ENCODE data around the gene ZP1.
A peak's percentile ranks its signal among the peaks of the same experiment; 100 is the strongest.

The ZP1 gene

DNA sequence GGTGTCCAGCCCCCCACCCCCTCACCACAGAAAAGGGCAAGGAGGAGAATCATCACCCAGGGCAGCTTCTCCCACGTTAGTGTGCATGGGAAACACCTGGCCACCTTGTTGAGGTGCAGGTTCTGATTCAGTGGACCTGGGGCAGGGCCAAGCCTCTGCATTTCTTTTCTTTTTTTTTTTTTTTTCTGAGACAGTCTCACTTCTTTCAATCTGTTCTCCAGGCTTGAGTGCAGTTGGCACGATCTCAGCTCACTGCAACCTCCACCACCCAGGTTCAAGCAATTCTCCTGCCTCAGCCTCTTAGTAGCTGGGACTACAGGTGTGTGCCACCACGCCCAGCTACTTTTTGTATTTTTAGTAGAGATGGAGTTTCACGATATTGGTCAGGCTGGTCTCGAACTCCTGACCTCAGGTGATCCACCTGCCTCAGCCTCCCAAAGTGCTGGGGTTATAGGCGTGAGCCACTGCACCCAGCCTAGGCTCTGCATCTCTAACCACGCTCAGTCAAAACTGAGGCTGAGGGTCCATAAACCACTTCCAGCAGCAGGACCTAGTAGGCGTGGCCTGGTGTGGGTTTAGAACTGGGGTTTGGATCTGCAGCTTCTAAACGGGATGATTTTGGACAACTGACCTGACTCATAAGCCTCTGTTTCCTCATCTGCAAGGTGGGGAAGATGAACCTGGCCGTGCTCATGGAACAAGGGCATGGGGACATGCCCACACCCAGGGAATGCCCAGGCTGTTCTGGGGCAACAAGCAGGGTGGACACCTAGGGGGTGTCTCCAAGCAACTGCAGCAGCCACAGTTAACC lies 734 bp downstream of the ZP1 start:
- TF ChIP-seq, protein P1, sequence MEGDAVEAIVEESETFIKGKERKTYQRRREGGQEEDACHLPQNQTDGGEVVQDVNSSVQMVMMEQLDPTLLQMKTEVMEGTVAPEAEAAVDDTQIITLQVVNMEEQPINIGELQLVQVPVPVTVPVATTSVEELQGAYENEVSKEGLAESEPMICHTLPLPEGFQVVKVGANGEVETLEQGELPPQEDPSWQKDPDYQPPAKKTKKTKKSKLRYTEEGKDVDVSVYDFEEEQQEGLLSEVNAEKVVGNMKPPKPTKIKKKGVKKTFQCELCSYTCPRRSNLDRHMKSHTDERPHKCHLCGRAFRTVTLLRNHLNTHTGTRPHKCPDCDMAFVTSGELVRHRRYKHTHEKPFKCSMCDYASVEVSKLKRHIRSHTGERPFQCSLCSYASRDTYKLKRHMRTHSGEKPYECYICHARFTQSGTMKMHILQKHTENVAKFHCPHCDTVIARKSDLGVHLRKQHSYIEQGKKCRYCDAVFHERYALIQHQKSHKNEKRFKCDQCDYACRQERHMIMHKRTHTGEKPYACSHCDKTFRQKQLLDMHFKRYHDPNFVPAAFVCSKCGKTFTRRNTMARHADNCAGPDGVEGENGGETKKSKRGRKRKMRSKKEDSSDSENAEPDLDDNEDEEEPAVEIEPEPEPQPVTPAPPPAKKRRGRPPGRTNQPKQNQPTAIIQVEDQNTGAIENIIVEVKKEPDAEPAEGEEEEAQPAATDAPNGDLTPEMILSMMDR (conservative IDR thresholded peaks at IDR 0.05): no peak

DNA sequence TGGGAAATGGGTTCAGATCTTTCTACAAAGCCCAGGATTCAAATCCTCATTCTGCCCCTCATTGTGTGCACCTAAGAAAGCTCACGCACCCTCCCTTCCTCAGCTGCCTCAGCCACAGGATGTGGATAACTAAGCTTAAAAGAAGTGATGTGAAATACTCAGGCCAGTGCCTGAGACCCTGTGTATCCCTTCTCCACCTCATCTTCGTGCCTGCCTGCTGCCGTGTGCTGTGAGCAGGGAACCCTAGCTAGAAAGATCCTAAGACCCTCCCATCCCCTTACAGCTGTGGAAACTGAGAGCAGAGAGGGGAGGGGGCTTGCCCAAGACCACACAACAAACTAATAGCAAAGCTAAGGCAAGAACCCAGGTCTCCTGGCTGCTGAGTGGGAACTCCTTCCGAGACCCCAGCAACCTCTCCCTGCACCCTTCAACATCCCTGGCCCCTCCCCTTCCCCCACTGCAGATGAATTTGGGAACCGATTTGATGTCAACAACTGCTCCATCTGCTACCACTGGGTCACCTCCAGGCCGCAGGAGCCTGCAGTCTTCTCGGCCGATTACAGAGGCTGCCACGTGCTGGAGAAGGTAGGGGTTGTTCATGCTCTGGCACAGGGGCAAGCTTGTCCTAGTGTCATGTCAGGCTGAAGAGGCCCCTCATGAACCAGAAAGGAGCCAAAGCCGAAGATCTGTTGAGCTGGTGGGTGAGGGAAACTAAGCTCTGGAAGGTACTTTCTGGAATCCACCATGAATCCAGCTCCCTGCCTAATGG lies 1.5 kb downstream of the ZP1 start:
- TF ChIP-seq, protein P1 (conservative IDR thresholded peaks at IDR 0.05): no peak
- no peak overlapping the region for H3K27ac ChIP-seq

More for the DNA sequence above, 734 bp downstream of the ZP1 start:
- H3K27ac ChIP-seq: peak overlapping the region; percentile 76

- H3K27ac ChIP-seq: no peak overlapping the region
- TF ChIP-seq, protein P1 (conservative IDR thresholded peaks at IDR 0.05): no peak
Measured at GRCh38 chr11:60869451-60869825, 2.1 kb downstream of the ZP1 start.

- H3K27ac ChIP-seq: no peak overlapping the region
- TF ChIP-seq, protein P1 (conservative IDR thresholded peaks at IDR 0.05): no peak
Measured at GRCh38 chr11:60870276-60870675, 2.9 kb downstream of the ZP1 start.

GRCh38 chr11:60870733-60871377 lies 3.5 kb downstream of the ZP1 start:
- TF ChIP-seq, protein P1 (conservative IDR thresholded peaks at IDR 0.05): no peak
- no peak overlapping the region for H3K27ac ChIP-seq

DNA sequence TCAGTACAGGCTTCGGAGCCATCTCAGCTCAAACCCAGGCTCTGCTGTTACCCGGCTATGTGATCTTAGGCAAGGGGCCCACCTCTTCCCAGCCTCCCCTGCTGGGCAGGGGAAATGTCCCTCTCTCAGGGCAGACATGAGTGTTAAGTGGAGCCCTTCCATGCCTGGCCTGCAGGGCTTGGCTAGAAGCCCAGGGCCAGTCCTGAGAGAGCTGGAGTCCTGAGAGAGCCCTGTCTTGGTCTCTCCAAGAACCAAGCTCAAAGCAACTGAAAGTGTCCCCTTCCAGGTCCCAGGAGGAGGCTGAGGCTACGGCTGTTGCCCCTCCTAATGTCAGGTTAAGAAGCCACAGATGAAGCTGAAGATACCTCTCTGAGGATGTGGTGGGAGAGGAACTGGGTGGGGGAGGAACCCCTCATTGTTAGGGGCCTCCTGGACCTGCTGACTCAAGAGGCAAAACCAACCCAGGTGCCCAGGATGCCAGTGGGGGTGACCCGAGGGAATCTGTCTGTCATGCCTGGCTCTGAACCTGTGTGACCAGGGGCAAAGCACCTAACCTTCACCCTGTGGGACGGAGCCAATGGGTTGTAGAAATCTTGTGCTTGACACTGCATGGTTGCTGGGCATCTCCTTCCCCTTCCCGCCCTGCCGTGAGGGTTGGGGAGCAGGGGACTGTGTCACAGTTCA lies 4.2 kb downstream of the ZP1 start:
- TF ChIP-seq, protein P1 (conservative IDR thresholded peaks at IDR 0.05): no peak
- no peak overlapping the region for H3K27ac ChIP-seq
